ENCODE measurements around the gene PPP1R3A.

DNA sequence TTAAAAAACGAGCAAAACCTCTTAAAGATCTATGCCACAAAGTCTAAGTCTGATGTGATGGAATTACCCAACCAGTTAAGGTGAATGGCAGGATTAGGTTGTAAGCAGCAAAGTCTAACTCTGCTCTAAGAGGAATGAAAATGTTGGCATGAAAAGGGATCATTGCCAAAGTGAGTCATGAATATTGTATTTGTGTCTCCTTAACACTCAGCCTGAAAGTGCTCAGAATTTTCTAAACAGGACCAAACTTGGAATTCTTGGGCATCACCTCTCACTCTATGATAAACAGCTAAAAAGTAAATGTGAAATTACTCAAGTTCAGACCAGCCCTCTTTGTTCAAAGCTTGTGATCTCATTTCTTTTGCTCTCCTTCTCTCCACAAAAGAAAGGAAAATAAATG is 27.0 kb downstream of the PPP1R3A start:
- TF ChIP-seq, protein P1, sequence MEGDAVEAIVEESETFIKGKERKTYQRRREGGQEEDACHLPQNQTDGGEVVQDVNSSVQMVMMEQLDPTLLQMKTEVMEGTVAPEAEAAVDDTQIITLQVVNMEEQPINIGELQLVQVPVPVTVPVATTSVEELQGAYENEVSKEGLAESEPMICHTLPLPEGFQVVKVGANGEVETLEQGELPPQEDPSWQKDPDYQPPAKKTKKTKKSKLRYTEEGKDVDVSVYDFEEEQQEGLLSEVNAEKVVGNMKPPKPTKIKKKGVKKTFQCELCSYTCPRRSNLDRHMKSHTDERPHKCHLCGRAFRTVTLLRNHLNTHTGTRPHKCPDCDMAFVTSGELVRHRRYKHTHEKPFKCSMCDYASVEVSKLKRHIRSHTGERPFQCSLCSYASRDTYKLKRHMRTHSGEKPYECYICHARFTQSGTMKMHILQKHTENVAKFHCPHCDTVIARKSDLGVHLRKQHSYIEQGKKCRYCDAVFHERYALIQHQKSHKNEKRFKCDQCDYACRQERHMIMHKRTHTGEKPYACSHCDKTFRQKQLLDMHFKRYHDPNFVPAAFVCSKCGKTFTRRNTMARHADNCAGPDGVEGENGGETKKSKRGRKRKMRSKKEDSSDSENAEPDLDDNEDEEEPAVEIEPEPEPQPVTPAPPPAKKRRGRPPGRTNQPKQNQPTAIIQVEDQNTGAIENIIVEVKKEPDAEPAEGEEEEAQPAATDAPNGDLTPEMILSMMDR (IDR thresholded peaks at IDR 0.05; ENCODE audit: control extremely low read depth in 1 of 3, insufficient read depth in 1 of 3, low read depth in 1 of 3, low read length in 3 of 3) = no peak
- no peak for TF ChIP-seq POLR2A (IDR thresholded peaks at IDR 0.05; ENCODE audit: control extremely low read depth in 1 of 2, low read depth in 2 of 2, low read length in 2 of 2)
- TF ChIP-seq BCL11A (IDR thresholded peaks at IDR 0.05; ENCODE audit: low read depth in 2 of 2, low read length in 2 of 2) = no peak
- TF ChIP-seq, protein P2, sequence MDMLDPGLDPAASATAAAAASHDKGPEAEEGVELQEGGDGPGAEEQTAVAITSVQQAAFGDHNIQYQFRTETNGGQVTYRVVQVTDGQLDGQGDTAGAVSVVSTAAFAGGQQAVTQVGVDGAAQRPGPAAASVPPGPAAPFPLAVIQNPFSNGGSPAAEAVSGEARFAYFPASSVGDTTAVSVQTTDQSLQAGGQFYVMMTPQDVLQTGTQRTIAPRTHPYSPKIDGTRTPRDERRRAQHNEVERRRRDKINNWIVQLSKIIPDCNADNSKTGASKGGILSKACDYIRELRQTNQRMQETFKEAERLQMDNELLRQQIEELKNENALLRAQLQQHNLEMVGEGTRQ (IDR thresholded peaks at IDR 0.05; ENCODE audit: low read length) = no peak
- no peak for TF ChIP-seq EP300 (IDR thresholded peaks at IDR 0.05; ENCODE audit: borderline replicate concordance in 1 of 2, low read depth in 2 of 2, low read length in 2 of 2)
- no peak for TF ChIP-seq RAD21 (IDR thresholded peaks at IDR 0.05 in 1 of 2, conservative IDR thresholded peaks at IDR 0.05 in 1 of 2; ENCODE audit: low read depth in 2 of 2, low read length in 2 of 2)
- TF ChIP-seq POLR2AphosphoS5 (IDR thresholded peaks at IDR 0.05; ENCODE audit: low read depth, low read length) = no peak
- TF ChIP-seq CEBPB (IDR thresholded peaks at IDR 0.05; ENCODE audit: low read depth, low read length) = no peak
- no peak for TF ChIP-seq MAFK (IDR thresholded peaks at IDR 0.05; ENCODE audit: low read depth, low read length)
- TF ChIP-seq YY1 (IDR thresholded peaks at IDR 0.05; ENCODE audit: low read depth, low read length) = no peak
- no peak for TF ChIP-seq TAF1 (IDR thresholded peaks at IDR 0.05; ENCODE audit: low read depth, low read length)
- TF ChIP-seq, protein P3, sequence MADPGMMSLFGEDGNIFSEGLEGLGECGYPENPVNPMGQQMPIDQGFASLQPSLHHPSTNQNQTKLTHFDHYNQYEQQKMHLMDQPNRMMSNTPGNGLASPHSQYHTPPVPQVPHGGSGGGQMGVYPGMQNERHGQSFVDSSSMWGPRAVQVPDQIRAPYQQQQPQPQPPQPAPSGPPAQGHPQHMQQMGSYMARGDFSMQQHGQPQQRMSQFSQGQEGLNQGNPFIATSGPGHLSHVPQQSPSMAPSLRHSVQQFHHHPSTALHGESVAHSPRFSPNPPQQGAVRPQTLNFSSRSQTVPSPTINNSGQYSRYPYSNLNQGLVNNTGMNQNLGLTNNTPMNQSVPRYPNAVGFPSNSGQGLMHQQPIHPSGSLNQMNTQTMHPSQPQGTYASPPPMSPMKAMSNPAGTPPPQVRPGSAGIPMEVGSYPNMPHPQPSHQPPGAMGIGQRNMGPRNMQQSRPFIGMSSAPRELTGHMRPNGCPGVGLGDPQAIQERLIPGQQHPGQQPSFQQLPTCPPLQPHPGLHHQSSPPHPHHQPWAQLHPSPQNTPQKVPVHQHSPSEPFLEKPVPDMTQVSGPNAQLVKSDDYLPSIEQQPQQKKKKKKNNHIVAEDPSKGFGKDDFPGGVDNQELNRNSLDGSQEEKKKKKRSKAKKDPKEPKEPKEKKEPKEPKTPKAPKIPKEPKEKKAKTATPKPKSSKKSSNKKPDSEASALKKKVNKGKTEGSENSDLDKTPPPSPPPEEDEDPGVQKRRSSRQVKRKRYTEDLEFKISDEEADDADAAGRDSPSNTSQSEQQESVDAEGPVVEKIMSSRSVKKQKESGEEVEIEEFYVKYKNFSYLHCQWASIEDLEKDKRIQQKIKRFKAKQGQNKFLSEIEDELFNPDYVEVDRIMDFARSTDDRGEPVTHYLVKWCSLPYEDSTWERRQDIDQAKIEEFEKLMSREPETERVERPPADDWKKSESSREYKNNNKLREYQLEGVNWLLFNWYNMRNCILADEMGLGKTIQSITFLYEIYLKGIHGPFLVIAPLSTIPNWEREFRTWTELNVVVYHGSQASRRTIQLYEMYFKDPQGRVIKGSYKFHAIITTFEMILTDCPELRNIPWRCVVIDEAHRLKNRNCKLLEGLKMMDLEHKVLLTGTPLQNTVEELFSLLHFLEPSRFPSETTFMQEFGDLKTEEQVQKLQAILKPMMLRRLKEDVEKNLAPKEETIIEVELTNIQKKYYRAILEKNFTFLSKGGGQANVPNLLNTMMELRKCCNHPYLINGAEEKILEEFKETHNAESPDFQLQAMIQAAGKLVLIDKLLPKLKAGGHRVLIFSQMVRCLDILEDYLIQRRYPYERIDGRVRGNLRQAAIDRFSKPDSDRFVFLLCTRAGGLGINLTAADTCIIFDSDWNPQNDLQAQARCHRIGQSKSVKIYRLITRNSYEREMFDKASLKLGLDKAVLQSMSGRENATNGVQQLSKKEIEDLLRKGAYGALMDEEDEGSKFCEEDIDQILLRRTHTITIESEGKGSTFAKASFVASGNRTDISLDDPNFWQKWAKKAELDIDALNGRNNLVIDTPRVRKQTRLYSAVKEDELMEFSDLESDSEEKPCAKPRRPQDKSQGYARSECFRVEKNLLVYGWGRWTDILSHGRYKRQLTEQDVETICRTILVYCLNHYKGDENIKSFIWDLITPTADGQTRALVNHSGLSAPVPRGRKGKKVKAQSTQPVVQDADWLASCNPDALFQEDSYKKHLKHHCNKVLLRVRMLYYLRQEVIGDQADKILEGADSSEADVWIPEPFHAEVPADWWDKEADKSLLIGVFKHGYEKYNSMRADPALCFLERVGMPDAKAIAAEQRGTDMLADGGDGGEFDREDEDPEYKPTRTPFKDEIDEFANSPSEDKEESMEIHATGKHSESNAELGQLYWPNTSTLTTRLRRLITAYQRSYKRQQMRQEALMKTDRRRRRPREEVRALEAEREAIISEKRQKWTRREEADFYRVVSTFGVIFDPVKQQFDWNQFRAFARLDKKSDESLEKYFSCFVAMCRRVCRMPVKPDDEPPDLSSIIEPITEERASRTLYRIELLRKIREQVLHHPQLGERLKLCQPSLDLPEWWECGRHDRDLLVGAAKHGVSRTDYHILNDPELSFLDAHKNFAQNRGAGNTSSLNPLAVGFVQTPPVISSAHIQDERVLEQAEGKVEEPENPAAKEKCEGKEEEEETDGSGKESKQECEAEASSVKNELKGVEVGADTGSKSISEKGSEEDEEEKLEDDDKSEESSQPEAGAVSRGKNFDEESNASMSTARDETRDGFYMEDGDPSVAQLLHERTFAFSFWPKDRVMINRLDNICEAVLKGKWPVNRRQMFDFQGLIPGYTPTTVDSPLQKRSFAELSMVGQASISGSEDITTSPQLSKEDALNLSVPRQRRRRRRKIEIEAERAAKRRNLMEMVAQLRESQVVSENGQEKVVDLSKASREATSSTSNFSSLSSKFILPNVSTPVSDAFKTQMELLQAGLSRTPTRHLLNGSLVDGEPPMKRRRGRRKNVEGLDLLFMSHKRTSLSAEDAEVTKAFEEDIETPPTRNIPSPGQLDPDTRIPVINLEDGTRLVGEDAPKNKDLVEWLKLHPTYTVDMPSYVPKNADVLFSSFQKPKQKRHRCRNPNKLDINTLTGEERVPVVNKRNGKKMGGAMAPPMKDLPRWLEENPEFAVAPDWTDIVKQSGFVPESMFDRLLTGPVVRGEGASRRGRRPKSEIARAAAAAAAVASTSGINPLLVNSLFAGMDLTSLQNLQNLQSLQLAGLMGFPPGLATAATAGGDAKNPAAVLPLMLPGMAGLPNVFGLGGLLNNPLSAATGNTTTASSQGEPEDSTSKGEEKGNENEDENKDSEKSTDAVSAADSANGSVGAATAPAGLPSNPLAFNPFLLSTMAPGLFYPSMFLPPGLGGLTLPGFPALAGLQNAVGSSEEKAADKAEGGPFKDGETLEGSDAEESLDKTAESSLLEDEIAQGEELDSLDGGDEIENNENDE (IDR thresholded peaks at IDR 0.05; ENCODE audit: insufficient replicate concordance, low read length) = no peak
- TF ChIP-seq CHD1 (IDR thresholded peaks at IDR 0.05; ENCODE audit: low read depth, low read length) = no peak
- no peak for TF ChIP-seq SIN3A (conservative IDR thresholded peaks at IDR 0.05 in 1 of 2, IDR thresholded peaks at IDR 0.05 in 1 of 2; ENCODE audit: low read depth in 1 of 2, low read length in 2 of 2)
